GM18517 (cell line): Measurements from ENCODE around the gene GYS2.

Experiments
- ATAC-seq: cut with Tn5 transposase; IDR thresholded peaks from one replicate; pipeline ENCODE4 v1.9.1; 2021; ENCODE audit warnings: mild to moderate bottlenecking, moderate library complexity; ENCODE audit not compliant: unreplicated experiment

GYS2 gene

DNA sequence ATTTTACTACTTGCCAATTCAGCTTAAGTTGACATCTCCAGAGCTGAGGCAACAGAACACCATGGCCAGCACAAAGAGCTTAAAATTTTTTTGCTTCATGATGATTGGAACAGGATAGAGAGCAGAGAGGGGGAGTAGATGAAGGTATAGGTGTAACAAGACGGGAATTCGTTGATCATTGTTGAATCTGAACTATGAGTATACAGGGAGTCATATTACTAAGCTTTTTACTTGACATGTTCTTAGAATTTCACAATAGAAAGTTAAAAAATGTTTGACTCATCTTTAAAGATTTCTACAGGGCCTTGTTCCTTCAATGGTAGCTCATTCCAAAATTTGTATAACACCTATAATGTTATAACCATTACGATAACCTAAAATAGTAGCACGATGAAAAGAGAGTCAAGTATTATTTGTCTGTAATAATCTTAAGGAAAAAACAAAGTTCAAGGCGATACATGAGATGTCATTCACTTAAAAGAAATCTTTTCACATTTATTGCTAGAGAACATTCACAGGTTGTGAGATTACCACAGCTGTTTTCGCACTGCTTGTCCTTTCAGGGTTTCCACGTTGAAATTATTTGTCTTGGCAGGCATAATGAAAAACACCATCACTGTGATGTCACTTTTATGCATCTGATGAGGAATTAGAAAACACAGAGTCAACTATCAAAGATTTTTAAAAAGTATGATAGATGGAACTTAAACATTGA lies 44.6 kb downstream of the GYS2 start:
- no peak for ATAC-seq

DNA sequence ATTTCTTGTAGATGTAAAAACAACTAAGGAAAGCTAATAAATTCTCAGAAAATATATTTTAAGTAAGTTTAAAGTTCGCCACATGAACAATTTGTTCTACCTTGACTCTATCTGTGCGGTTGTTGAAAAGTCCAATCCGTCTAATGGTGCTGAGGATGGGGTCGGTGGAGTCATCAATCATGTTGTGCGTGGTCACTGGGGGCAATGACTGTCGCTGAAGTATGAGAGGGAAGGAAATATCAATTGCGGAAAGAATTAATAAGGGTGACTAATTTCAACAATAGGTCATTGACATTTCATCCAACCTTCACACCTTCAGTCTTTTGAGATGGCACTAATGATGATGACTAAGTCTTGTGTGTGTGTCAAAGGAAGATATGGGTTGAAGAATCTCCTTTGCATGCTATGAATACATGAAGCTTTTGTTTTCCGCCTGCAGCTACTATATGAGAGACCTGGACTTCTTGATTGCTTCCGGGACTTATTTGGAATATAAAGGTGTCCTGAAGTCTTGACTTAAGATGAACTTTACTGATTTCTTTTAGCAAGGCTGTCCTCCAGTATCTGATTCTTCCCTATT lies 46.5 kb downstream of the GYS2 start:
- ATAC-seq = no peak

DNA sequence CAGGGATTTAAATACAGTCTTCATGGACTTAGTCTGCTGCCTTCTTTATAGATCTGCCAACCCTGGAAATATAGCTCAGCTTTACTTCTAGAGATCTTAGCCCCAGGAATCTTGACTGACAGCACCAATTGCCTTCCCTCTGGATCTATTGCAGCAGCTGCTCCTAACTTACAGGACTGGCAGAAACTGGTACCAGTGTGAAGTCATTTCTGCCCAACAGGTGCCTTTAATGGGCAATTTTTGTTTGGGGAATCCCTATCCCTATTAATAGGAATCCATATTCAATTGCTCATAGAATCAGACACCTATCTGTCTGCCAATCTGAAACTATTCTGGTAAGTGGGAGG lies 51.3 kb downstream of the GYS2 start:
- ATAC-seq = no peak

DNA sequence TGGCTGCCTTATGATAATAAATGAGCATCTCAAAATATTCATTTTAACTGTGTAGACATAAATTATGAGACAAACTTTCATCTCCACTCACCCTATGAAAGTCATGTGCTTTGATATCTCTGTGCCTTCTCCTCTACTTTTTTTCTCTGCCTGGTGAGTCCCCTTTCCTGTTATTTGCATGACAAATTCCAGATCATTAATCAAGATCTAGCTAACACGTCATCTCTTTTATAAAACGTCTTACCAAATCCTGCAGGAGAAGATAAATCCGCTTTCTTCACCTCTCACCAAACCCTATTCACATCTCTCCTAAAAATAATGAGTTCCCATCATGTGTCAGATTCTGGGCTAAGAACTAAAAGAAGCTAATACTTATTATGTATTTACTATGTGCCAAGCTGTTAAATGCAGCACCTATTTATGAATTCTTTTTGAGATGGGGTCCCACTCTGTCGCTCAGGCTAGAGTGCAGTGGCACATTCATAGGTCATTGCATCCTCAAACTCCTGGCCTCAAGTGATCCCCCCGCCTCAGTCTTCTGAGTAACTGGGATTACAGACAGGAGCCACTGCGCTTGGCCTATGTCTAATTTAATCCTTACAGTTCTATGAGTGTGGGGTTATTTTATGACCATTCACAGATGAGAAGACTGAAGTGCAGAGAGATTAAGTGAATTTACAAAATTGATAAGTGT lies 51.9 kb downstream of the GYS2 start:
- no peak for ATAC-seq

DNA sequence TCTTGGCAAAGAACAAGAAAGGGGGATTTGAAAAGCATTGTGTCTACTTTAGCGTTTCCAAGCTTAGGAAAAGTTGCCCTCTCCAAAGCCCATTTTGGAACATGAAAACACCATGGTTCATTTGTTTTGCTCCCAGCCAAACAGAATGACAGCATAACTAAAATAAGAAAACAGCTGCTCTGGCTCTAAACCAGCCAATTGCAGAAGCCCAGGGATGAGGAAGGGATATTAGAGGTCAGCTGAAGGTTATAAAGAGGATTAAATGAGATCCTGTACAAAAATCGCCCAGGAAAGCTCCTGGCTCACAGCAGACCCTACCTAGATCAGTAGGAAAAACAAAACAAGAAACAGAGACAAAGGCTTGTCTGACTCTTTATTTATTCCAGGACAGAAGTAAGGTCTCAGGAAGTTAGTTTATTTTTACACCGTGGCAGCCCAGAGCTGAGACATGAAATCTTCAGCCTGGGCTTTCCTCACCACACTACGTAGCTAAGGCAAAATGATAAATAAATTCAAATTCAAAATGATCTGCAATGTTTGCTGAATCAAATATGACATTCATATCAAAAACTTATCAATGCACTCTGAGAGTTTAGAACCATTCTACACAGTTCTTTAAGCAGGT lies 52.7 kb downstream of the GYS2 start:
- ATAC-seq = no peak

DNA sequence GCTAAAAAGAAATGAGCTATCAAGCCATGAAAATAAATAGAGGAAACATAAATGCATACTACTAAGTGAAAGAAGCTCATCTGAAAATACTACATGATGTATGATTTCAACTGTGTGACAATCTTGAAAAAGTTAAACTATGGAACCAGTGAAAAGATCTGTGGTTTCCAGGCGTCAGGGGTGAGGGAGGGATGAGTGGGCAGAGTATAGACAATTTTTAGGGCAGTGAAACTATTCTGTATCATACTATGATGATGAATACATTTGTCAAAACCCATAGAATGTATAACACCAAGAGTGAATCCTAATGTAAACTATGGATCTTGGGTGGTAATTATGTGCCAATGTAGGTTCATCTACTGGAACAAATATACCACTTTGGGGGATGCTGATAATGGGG lies 57.2 kb downstream of the GYS2 start:
- no peak for ATAC-seq

DNA sequence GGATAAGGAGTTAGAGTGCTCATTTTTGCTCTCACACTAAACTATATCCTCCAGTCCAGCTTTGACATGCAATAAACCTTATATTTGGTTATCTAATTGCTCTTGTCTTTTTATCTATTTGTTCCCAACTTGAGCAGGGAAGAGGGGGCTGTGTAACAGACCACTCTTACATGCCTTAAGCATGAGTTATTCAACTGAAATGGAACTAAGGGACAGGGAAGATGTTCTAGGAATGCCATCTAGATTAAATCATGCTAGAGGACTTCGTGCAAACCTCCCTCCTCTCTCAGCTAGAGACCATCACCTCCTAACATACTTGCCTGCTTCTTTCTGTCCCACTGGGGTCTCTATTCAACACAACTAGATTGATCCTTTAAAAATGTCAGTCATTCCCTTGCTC lies 57.9 kb downstream of the GYS2 start:
- ATAC-seq = no peak

DNA sequence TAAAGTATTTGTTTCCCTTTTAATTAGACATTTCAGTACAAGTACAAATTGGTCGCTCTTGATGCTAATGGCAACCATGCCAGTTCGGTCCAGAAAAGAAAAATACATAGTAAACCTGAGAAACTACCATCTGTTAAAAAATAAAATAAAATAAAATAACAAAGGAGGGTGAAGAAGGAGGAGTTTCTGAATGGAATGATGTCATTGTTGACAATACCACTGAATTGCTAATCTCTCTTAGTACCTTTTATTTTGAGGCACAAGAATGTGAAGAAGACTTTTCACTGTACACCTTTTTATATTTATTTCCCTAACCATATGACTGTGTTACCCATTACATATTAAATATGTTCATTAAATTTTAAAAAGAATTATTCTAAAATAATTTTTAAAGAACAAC lies 59.1 kb downstream of the GYS2 start:
- ATAC-seq = no peak

DNA sequence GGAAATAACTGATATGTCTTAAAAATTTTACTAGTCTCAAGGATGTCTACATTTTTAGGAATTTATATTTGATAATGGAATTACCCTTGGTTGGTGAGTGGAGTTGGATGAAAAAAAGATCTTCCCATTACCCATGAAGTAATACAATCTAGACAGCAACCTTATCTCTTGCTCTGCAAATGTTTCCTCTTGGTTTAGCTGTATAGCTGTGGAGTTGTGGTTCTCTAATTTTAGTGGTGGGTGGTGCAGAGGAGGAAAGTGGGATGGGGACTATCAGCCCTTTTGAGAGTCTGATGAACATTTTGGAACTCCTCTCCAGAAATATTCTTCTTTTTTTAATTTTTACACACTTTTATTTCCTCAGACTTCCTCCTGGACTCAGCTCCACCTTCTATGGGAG lies 61.5 kb downstream of the GYS2 start:
- ATAC-seq = no peak

DNA sequence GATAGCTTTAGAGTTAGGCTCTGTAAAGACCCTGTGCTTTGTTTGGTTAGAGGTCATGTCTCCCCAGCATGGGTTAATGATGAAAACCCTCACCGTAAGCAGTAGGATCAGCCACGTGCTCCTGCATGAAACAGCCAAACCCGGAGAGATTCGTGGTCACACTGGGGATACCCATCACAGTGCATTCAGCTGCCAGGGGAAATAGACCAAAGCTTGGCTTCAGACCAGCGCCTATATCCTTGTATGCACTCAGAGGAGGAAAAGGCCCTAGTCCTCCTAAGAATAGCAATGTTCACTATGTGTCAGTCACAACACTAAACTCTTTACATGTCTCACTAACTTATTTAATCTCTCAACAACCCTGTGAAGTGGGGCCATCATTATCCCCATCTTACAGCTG lies 62.2 kb downstream of the GYS2 start:
- ATAC-seq = no peak

DNA sequence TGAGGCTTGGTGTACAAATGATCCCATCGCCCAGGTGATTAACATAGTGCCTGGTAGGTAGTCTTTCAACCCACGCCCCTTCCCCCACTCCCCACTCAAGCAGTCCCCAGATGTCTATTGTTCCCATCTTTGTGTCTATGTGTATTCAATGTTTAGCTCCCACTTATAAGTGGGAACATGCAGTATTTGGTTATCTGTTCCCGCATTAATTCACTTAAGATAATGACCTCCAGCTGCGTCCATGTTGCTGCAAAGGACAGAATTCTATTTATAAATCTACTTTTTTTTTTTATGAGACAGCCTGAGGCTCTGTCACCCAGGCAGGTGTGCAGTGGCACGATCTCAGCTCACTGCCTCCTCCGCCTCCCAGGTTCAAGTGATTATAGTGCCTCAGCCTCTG lies 62.9 kb downstream of the GYS2 start:
- ATAC-seq = no peak

DNA sequence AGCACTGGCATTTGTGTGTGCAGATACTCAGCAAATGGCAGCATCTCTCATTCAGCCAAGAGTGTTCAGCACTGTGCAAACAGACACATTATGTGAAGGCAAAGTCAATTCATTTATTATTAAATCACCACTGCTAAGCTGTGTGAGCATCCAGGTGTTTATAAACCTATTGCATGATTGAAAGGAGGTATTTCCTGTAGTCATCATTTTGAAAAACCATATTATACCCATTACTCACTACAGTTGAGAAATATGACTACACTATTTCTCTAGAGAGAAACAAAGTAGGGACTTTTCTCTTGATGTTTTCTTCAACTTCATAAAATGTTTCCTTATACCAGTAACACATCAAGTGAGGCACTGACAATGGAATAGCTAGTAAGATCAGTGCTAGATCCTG lies 64.8 kb downstream of the GYS2 start:
- no peak for ATAC-seq

DNA sequence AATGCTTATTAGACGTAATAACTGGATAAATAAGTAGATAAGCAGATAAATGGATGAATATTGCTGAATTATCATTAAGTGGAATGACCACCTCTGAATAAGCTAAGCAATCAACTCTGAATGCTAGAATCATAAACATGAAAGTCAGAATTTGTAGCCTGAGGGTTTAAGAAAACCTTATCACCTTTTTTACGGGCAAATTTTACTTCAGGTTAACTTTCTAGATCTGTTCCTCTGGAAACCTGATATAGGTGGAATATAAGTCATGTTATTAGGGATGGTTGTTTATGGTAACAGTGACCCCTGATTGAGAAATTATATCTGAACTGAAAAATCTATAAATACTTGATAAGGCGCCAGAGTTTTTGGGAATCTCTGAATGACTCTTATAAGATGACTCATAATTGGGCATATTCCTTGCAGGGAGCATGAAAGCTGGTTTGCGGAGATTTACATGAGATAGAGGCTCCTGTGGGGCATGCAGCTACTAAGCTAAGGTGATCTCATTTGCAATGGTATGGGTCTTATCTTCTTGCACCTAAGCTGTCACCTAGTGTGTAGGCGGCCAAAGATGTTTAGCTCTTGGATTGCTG lies 66.5 kb downstream of the GYS2 start:
- no peak for ATAC-seq

DNA sequence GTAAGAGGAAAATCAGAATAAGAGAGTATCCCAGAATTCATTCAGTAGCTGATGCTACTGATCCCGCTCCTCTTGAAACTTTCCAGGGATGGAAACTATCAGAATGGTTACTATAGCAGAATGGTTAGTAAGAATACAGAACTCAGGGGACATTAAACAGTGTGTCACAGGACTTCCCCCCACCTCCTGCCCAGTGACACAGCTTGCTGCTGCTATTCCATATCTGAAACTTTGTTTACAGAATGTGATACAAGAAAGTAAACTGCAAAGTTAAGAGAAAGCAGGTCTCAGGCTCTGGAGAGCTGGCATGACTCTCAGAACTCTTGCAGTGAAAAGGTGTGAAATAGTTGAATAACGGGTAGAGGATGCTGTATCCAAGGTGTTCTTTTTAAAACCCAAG lies 75.2 kb downstream of the GYS2 start:
- ATAC-seq = no peak

DNA sequence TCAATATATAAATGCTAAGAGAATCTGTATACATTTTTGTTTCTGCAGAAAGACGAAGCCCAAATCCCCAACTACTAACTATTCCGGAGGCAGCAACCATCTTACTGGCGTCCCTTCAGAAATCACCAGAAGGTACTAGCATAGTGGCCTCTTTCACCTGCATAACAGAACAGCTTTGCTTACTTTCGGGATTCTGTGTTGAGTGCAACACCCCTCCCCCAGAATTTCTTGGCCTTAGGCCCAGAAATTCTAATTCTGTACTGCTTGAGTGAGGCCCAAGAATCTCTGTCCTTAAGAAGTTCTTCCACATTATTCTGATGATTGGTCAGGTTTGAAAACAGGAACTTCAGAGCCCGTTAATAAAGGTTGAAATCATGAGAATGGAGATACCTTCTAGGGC lies 75.7 kb downstream of the GYS2 start:
- ATAC-seq = no peak

DNA sequence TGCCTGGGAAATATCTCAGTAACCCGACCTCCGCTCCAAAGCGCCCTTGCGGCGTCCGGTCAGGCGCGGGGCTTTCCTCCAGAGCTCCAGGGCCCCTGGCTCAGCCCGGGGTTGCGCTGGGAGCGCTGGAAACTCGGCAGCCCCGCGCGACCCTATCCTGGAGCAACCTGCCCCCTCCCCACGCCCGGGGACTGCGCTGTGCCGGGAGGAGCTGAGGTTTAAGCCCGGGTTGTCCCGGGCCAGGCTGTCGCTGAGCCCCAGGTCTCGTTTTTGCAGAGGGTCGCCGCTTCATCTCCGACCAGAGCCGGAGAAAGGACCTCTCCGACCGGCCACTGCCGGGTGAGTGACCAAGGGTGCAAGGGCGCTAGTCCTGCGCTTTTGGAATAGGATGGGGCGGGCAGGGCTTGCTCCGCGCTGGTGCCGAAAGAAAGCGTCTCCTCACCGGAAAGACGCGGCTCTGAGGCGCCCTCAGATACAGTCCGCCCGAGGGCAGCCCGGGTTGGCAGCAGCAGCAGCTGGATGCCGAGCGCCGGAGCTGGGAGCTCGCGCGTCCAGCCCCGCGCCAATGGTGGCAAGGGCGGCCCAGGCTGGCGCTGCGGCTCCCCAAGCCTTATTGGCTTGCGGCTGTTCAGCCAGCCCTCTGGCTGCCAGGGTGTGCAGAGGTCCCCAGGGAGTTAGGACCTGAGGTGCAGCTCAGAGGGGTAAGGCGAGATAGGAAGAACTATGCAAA lies 77.0 kb downstream of the GYS2 start:
- ATAC-seq = peak; percentile 93

DNA sequence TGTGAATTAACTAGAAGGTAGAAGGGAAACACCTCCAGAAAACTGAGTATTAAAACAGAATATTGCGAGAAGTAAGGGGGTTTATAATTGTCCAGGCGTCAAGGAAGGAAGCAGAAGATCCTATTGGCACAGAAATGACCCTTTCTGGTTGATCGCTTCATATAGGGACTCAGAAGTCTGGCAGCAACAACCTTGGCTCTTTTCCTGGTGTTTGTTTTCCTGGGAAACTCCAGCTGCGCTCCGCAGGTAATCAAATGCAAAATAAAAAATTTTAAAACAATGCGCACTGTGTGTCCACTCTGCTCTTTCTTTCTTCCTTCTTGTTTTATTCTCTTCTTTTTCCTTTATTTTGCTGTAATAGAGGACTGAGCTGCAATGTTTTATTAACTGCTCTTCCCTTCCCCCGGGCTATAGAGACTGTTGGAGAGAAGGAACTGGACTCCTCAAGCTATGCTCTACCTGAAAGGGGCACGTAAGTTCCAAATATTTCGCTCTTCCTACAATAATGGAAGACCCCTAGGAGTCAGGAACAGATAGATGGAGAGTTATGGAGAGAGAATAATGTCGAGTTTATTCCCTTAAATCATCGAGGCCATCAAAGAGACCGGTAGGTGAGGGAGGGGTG lies 77.8 kb downstream of the GYS2 start:
- ATAC-seq = no peak

DNA sequence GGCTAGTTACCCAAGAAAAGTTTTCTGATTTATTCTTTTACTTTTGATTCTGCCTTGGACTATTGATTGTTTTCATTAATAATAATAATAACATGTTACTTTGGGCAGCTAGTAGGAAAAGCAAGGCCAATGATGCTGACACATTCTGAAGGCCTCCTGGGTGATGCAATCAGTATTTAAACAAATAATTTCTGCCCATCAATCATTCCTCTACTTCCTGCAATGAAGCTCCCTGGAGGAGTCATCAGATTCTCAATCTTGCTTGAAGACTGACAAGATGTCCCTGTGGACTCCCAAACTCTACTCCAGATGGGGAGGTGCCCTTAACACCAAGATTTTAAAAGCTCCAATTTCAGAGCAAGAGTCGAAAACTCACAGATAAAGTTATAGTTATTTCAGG lies 78.6 kb downstream of the GYS2 start, which contains the start of gene SPX:
TSS of gene SPX (plus strand) at position 244 of the 400 bp plus-strand sequence. CDS start 177 bp downstream, outside the sequence.
- no peak for ATAC-seq

DNA sequence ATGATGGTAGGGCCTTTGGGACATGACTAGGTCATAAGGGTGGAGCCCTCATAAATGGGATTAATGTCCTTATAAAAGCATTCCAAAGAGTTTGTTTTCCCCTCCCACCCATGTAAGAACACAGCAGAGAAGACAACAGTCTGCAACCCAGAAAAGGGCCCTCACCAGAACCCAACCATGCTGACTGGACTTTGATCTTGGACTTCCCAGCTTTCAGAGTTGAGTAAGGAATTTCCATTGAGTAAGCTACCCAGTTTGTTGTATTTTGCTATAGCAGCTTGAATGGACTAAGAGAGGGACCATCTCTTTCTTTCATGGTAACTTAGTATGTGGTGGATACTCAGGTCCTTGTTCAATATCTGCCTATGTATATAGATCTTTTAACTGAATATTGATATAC lies 81.5 kb downstream of the GYS2 start:
- ATAC-seq = no peak

DNA sequence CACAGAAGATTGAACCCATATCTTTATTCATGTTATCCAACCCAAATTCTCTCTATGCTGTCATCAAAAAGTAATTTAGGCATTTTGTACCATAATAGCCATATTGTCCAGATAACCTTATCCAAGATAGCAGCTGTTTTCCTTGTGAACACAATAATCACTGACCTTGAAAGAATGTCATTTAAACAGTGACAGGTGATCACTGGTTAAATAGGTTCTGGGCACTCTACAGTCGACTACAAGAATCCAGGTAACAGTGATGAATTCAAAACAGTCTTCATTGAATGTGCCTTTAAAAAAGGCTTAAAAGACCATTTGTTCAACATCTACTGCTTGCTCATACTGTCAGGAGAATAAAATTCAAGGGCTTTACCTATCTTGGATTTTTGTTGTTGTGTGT lies 83.1 kb downstream of the GYS2 start:
- no peak for ATAC-seq
